ENCODE measurements around the gene MBOAT1. TPM values are rescaled to one million over a fixed set of nuclear protein-coding genes. Genes with fewer than 3 reads are reported as not detected.
A peak's percentile ranks its signal among the peaks of the same experiment; 100 is the strongest.

MBOAT1 gene
- total and polyA plus RNA-seq, 4 experiments from 2014 or later = 0.49 to 24.6 (median 12.5) TPM

GRCh38 chr6:20220359-20220758 is 8.1 kb upstream of the MBOAT1 start:
- no peak overlapping the region for H3K4me3 ChIP-seq (ENCODE audit: low read length in 2 of 2)
- no peaks in the 10 kb centered on the region for H3K27me3 ChIP-seq (ENCODE audit: insufficient read depth, low read length)
- intact Hi-C loops (cut with micrococcal nuclease) = no loop called here
- no peak overlapping the region for H3K4me3 Mint-ChIP-seq
- no peaks in the 10 kb centered on the region for H3K36me3 Mint-ChIP-seq
- H3K27ac Mint-ChIP-seq = no peak overlapping the region
- peaks cover 0 to 1% of the 10 kb centered on the region in 2 donors for H3K27me3 Mint-ChIP-seq
- H3K9me3 Mint-ChIP-seq = no peaks in the 10 kb centered on the region
- no peaks in the 10 kb centered on the region for H3K4me1 ChIP-seq (ENCODE audit: insufficient read depth, low read length)
- peaks cover 0 to 3% (median under 1%) of the 10 kb centered on the region in 4 donors for H3K4me1 Mint-ChIP-seq
- POLR2A ChIA-PET (ENCODE audit: partially characterized antibody) = no interaction called here
- no peaks in the 10 kb centered on the region for H3K9me3 ChIP-seq (ENCODE audit: control insufficient read depth in 1 of 2, low read length in 2 of 2)
- H3K36me3 ChIP-seq (ENCODE audit: insufficient read depth, low read length) = no peaks in the 10 kb centered on the region
- DNase-seq = no peak
- CTCF ChIA-PET (ENCODE audit: partially characterized antibody) = interaction anchor here (0.7 kb wide), 1 partner anchor 60 kb away, joined by 3 read pairs; no protein-coding TSS in a partner anchor
- H3K27ac ChIP-seq (ENCODE audit: low read depth, low read length) = no peak overlapping the region

DNA sequence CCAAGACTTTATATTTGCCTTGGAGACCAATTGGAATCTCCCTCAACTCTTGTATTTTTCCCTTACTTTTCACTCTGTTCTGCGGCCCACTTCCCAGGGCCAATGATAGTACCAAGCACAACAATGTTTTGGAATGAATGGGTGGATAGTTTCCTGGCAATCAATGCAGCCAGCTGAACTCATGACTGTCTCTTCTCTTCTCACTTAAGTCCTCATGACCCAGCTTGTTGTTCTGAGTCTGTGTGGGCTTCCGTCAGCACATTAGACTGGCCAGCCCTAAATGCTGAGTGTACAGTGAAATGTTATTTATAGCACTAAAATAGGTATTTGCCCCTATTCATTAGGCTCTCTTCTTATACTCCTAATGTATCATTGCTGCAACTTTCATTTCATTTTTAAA is 5.6 kb upstream of the MBOAT1 start:
- no peak overlapping the region for H3K27ac Mint-ChIP-seq
- H3K9me3 Mint-ChIP-seq = no peaks in the 10 kb centered on the region
- no peak for DNase-seq
- Histone ChIP-seq H3K27me3 (ENCODE audit: insufficient read depth, low read length) (no peaks in the 10 kb centered on the region), H3K4me1 (ENCODE audit: insufficient read depth, low read length) (peaks cover 9% of the 10 kb centered on the region), H3K36me3 (ENCODE audit: insufficient read depth, low read length) (no peaks in the 10 kb centered on the region), H3K9me3 (ENCODE audit: control insufficient read depth in 1 of 2, low read length in 2 of 2) (no peaks in the 10 kb centered on the region), H3K27ac (ENCODE audit: low read depth, low read length) (no peak overlapping the region), H3K4me3 (ENCODE audit: low read length in 2 of 2) (no peak overlapping the region)
- POLR2A ChIA-PET (ENCODE audit: partially characterized antibody) = interaction anchor here (0.5 kb wide), 1 partner anchor 310 kb away, joined by 3 read pairs; no protein-coding TSS in a partner anchor
- H3K27me3 Mint-ChIP-seq = peaks cover 0 to 1% of the 10 kb centered on the region in 2 donors
- H3K4me3 Mint-ChIP-seq = no peak overlapping the region
- peaks cover 0 to under 1% of the 10 kb centered on the region in 2 donors for H3K36me3 Mint-ChIP-seq
- intact Hi-C loops (cut with micrococcal nuclease) = no loop called here
- CTCF ChIA-PET (ENCODE audit: partially characterized antibody) = interaction anchor here (0.6 kb wide), 1 partner anchor 45 kb away, joined by 3 read pairs; no protein-coding TSS in a partner anchor
- peaks cover 8 to 14% (median 10%) of the 10 kb centered on the region in 4 donors for H3K4me1 Mint-ChIP-seq

DNA sequence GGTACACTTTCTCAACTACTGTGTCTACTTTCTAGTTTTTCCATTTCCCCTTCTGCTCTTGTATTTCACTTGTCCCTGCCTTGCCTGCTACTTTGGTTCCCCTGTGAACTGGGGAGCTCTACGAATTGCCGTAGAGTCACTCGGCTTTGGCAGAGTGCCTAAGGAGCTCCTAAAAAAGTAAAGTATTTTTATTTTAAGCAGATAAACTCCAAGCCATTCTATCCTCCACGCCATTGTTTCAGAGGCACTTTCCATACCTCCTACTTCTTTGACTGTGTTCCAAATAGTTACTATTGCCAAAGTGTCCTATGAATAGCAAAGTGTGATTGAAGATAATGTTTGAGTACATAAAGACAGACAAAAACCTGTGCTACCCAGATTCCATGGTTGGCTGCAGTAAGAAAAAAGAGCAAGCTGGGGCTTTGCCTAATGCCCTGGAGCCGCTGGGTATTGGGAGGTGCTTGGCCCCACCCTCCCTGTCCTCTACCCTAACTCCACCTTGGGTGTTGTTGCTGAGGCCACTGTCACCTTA is 5.1 kb upstream of the MBOAT1 start:
- POLR2A ChIA-PET (ENCODE audit: partially characterized antibody) = interaction anchor here (0.5 kb wide), 1 partner anchor 310 kb away, joined by 3 read pairs; no protein-coding TSS in a partner anchor
- intact Hi-C loops (cut with micrococcal nuclease) = no loop called here
- no peak overlapping the region for H3K4me3 Mint-ChIP-seq

DNA sequence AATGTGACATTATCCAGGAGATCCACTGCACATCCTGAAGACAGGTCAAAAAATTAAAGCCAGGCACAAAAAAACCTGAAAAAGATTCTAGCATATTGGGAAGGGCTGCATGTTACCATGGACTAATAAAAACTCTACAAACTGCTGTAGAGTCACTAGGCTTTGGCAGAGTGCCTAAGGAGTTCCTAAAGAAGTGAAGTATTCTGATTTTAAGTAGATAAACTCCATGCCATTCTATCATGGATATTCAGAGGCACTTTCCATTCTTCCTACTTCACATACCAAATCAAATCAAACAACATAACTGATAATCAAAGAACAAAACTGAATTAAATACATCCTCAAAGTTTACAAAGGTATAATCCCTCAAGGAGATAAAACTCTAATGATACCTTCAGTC is 3.0 kb upstream of the MBOAT1 start:
- H3K4me3 Mint-ChIP-seq = no peak overlapping the region

More for the DNA sequence above, 5.1 kb upstream of the MBOAT1 start:
- CTCF ChIA-PET (ENCODE audit: partially characterized antibody) = no interaction called here
- Mint-ChIP-seq H3K4me1 (peaks cover 9 to 17% (median 12%) of the 10 kb centered on the region in 4 donors), H3K36me3 (peaks cover 0 to 3% of the 10 kb centered on the region in 2 donors), H3K27me3 (no peaks in the 10 kb centered on the region), H3K27ac (no peak overlapping the region), H3K9me3 (no peaks in the 10 kb centered on the region)
- Histone ChIP-seq H3K9me3 (ENCODE audit: control insufficient read depth in 1 of 2, low read length in 2 of 2) (no peaks in the 10 kb centered on the region), H3K27me3 (ENCODE audit: insufficient read depth, low read length) (no peaks in the 10 kb centered on the region), H3K4me1 (ENCODE audit: insufficient read depth, low read length) (peaks cover 10% of the 10 kb centered on the region), H3K27ac (ENCODE audit: low read depth, low read length) (no peak overlapping the region), H3K4me3 (ENCODE audit: low read length in 2 of 2) (no peak overlapping the region), H3K36me3 (ENCODE audit: insufficient read depth, low read length) (no peaks in the 10 kb centered on the region)
- DNase-seq = no peak

GRCh38 chr6:20213271-20213798 is 1.1 kb upstream of the MBOAT1 start:
- Mint-ChIP-seq H3K27me3 (no peaks in the 10 kb centered on the region), H3K36me3 (peaks cover 0 to 6% of the 10 kb centered on the region in 2 donors), H3K4me3 (peak overlapping the region; percentile 91 to 99 (median 98)), H3K27ac (peak overlapping the region; percentile 93 to 96 (median 96)), H3K4me1 (peaks cover 29 to 53% (median 37%) of the 10 kb centered on the region in 4 donors), H3K9me3 (no peaks in the 10 kb centered on the region)
- Histone ChIP-seq H3K27me3 (ENCODE audit: insufficient read depth, low read length) (no peaks in the 10 kb centered on the region), H3K4me3 (ENCODE audit: low read length in 2 of 2) (peak overlapping the region; percentile 53 to 89), H3K36me3 (ENCODE audit: insufficient read depth, low read length) (no peaks in the 10 kb centered on the region), H3K4me1 (ENCODE audit: insufficient read depth, low read length) (peaks cover 42% of the 10 kb centered on the region), H3K27ac (ENCODE audit: low read depth, low read length) (peak overlapping the region; percentile 56), H3K9me3 (ENCODE audit: control insufficient read depth in 1 of 2, low read length in 2 of 2) (no peaks in the 10 kb centered on the region)
- ChIA-PET POLR2A (ENCODE audit: partially characterized antibody) (interaction anchor here (0.8 to 3.4 kb wide), 15 partner anchors 11 to 321 kb away, joined by 3 to 28 read pairs (median 5); partner anchors contain the start of genes CDKAL1 and E2F3), CTCF (ENCODE audit: partially characterized antibody) (interaction anchor here (0.6 to 2.1 kb wide), 11 partner anchors 11 to 316 kb away, joined by 3 to 15 read pairs (median 4); no protein-coding TSS in a partner anchor)
- intact Hi-C loops (cut with micrococcal nuclease) = loop anchor here (2.0 to 5.0 kb wide), 4 partner anchors 36 to 315 kb away; no protein-coding TSS in a partner anchor
- peak in 3 of 5 donors; percentile 10 to 27 (median 12) for DNase-seq

More for the DNA sequence above, 3.0 kb upstream of the MBOAT1 start:
- peaks cover 0 to 6% of the 10 kb centered on the region in 2 donors for H3K36me3 Mint-ChIP-seq
- H3K4me1 Mint-ChIP-seq = peaks cover 18 to 33% (median 23%) of the 10 kb centered on the region in 4 donors
- no peaks in the 10 kb centered on the region for H3K36me3 ChIP-seq (ENCODE audit: insufficient read depth, low read length)
- intact Hi-C loops (cut with micrococcal nuclease) = no loop called here
- no peak overlapping the region for H3K27ac ChIP-seq (ENCODE audit: low read depth, low read length)
- CTCF ChIA-PET (ENCODE audit: partially characterized antibody) = interaction anchor here (0.9 to 1.7 kb wide), 2 partner anchors 12 to 89 kb away, joined by 3 to 5 read pairs; no protein-coding TSS in a partner anchor
- H3K27me3 ChIP-seq (ENCODE audit: insufficient read depth, low read length) = no peaks in the 10 kb centered on the region
- peaks cover 22% of the 10 kb centered on the region for H3K4me1 ChIP-seq (ENCODE audit: insufficient read depth, low read length)
- no peaks in the 10 kb centered on the region for H3K9me3 ChIP-seq (ENCODE audit: control insufficient read depth in 1 of 2, low read length in 2 of 2)
- peak overlapping the region in 3 of 7 donors; percentile 9 to 23 (median 22) for H3K27ac Mint-ChIP-seq
- H3K4me3 ChIP-seq (ENCODE audit: low read length in 2 of 2) = no peak overlapping the region
- POLR2A ChIA-PET (ENCODE audit: partially characterized antibody) = no interaction called here
- no peaks in the 10 kb centered on the region for H3K9me3 Mint-ChIP-seq
- no peaks in the 10 kb centered on the region for H3K27me3 Mint-ChIP-seq
- no peak for DNase-seq

GRCh38 chr6:20211941-20212391 is 303 bp downstream of the MBOAT1 start:
- peak overlapping the region; percentile 59 to 89 for H3K4me3 ChIP-seq (ENCODE audit: low read length in 2 of 2)
- peak overlapping the region; percentile 80 to 93 (median 90) for H3K27ac Mint-ChIP-seq
- H3K4me3 Mint-ChIP-seq = peak overlapping the region; percentile 90 to 98 (median 97)
- H3K27ac ChIP-seq (ENCODE audit: low read depth, low read length) = peak overlapping the region; percentile 56
- ChIA-PET CTCF (ENCODE audit: partially characterized antibody) (interaction anchor here (0.7 to 2.1 kb wide), 4 partner anchors 9 to 316 kb away, joined by 4 to 15 read pairs (median 8); no protein-coding TSS in a partner anchor), POLR2A (ENCODE audit: partially characterized antibody) (interaction anchor here (0.6 to 3.4 kb wide), 9 partner anchors 10 to 322 kb away, joined by 3 to 28 read pairs (median 8); partner anchors contain the start of genes CDKAL1 and E2F3)
- intact Hi-C loops (cut with micrococcal nuclease) = loop anchor here (1.0 to 5.0 kb wide), 5 partner anchors 35 to 317 kb away; no protein-coding TSS in a partner anchor
- no peaks in the 10 kb centered on the region for H3K36me3 ChIP-seq (ENCODE audit: insufficient read depth, low read length)
- H3K9me3 ChIP-seq (ENCODE audit: control insufficient read depth in 1 of 2, low read length in 2 of 2) = no peaks in the 10 kb centered on the region
- peaks cover 0 to 6% of the 10 kb centered on the region in 2 donors for H3K36me3 Mint-ChIP-seq
- H3K4me1 ChIP-seq (ENCODE audit: insufficient read depth, low read length) = peaks cover 50% of the 10 kb centered on the region
- H3K27me3 Mint-ChIP-seq = no peaks in the 10 kb centered on the region
- DNase-seq = peak; percentile 42 to 58 (median 53)
- no peaks in the 10 kb centered on the region for H3K9me3 Mint-ChIP-seq
- H3K27me3 ChIP-seq (ENCODE audit: insufficient read depth, low read length) = no peaks in the 10 kb centered on the region
- peaks cover 35 to 65% (median 42%) of the 10 kb centered on the region in 4 donors for H3K4me1 Mint-ChIP-seq

Measured in CD4-positive, alpha-beta memory T cell (primary cell).